IPS DF 19.7 (cell line): ENCODE results near the gene KCND2.
"Not testable (repeated sequence)": the region's sequence is repeated elsewhere in the genome, so short reads cannot be mapped to it uniquely, and the experiment has no call there.

ENCODE experiments used
- DNase-seq: peaks from one replicate; pipeline ENCODE4 v3.0.0-alpha.2; 2013; ENCODE audit warnings: low read depth, low spot score

The KCND2 gene

GRCh38 chr7:120272701-120273475, at the start of gene KCND2:
Gene KCND2 (plus strand): TSS chr7:120273175.
- no peak for DNase-seq

GRCh38 chr7:120226188-120226587, 46.8 kb upstream of the KCND2 start:
- DNase-seq = no peak

GRCh38 chr7:120227255-120227654, 45.7 kb upstream of the KCND2 start:
- DNase-seq = no peak

- no peak for DNase-seq
These were observed 43.9 kb upstream of the KCND2 start for GRCh38 chr7:120229084-120229483.

- no peak for DNase-seq
These were observed 39.6 kb upstream of the KCND2 start for GRCh38 chr7:120233338-120233737.

- not testable (repeated sequence) for DNase-seq
These were observed 32.6 kb upstream of the KCND2 start for GRCh38 chr7:120240350-120240749.

- no peak for DNase-seq
These were observed 31.0 kb upstream of the KCND2 start for GRCh38 chr7:120241973-120242372.

- no peak for DNase-seq
These were observed 18.1 kb upstream of the KCND2 start for GRCh38 chr7:120254845-120255244.

- DNase-seq = no peak
These were observed 16.5 kb upstream of the KCND2 start for GRCh38 chr7:120256344-120257070.

GRCh38 chr7:120259386-120259785, 13.6 kb upstream of the KCND2 start:
- no peak for DNase-seq

- no peak for DNase-seq
These were observed 12.9 kb upstream of the KCND2 start for GRCh38 chr7:120260111-120260510.

- DNase-seq = peak; percentile 40
These were observed 714 bp upstream of the KCND2 start for GRCh38 chr7:120272261-120272660.

GRCh38 chr7:120273476-120273975, 551 bp downstream of the KCND2 start:
- DNase-seq = peak; percentile 52

- no peak for DNase-seq
These were observed 1.5 kb downstream of the KCND2 start for GRCh38 chr7:120274482-120274881.

GRCh38 chr7:120274899-120275298, 1.9 kb downstream of the KCND2 start:
- DNase-seq = no peak

- DNase-seq = no peak
These were observed 3.7 kb downstream of the KCND2 start for GRCh38 chr7:120276720-120277119.

GRCh38 chr7:120278773-120279172, 5.8 kb downstream of the KCND2 start:
- DNase-seq = no peak

- no peak for DNase-seq
These were observed 7.8 kb downstream of the KCND2 start for GRCh38 chr7:120280743-120281142.

GRCh38 chr7:120293027-120293426, 20.1 kb downstream of the KCND2 start:
- no peak for DNase-seq

GRCh38 chr7:120302190-120302589, 29.2 kb downstream of the KCND2 start:
- no peak for DNase-seq

GRCh38 chr7:120303105-120303504, 30.1 kb downstream of the KCND2 start:
- no peak for DNase-seq

GRCh38 chr7:120304674-120305073, 31.7 kb downstream of the KCND2 start:
- DNase-seq = no peak

GRCh38 chr7:120307991-120308545, 35.1 kb downstream of the KCND2 start:
- no peak for DNase-seq
